Stimulated activated CD8-positive, alpha-beta memory T cell treated with anti-CD3 and anti-CD28 coated beads, Interleukin-15, amount 100 ng/mL, for 4 hours (primary cell): Measurements from ENCODE around the gene GPR15LG.

ENCODE experiments used
- DNase-seq, 2 donors: peaks; one replicate each; pipeline ENCODE4 v3.0.0-alpha.2; 2020; ENCODE audit warnings: low read depth in 2 of 2

The GPR15LG gene

DNA sequence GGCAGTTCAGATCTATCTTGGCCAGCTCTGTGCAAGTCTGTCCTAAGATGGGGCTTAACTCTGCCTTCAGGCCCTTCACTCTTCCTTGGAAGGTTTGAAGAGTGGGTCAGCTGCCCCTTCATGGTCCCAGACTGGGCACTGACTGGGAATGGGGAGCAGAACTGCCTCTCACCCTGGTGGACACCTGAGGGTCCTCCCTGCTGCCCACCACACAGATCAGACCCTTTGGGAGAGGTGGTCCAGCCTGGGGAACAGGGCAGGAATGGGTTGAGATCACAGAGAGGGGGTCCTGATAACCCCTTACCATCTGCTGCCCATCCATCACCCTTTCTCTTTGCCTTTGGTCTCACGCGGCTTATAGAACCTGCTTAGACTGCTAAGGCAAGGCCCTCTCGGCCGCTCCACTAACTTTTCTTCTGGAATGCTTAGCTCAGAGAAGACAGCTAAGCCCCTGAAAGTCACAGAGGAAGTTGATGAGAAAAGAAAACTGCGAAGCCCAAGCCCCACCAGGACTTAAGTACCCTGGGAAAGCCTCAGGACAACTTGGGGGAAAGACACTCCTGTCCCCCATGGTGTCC lies 20.3 kb downstream of the GPR15LG start:
- DNase-seq: no peak

DNA sequence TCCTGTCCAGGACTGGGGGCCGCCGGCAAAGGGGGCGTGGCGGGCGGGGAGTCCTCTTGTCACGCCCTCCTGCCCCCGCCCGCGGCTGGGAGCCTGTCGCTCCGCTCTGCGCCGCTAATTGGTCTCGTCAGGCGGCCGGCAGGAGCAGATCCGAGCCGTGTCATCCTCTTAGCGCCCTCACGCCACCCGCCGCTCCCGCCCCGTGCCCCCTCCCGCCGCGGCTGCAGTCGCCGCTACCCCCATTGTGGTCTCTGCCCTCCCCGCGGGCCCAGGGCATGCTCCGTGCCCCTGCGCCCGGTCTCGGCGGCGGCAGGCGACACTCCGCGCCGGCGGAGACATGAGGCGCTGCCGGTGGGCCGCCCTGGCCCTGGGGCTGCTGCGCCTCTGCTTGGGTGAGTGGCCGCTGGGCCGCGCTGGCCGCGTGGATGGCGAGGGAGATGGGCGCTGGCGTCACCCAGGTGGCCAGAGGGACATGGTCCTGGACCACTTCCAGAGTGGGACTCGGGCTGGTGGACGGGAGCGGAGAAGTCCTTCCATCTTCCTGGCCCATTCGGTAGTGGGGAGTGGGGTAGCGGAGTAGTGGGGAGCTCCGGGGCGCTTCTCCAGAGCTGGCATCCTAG lies 20.9 kb downstream of the GPR15LG start, which contains the start of gene CDHR1:
TSS of gene CDHR1 (plus strand) at position 114 of the 620 bp plus-strand sequence. CDS start at position 338, 224 bp downstream.
- peak in 1 of 2 donors; percentile 28 for DNase-seq

DNA sequence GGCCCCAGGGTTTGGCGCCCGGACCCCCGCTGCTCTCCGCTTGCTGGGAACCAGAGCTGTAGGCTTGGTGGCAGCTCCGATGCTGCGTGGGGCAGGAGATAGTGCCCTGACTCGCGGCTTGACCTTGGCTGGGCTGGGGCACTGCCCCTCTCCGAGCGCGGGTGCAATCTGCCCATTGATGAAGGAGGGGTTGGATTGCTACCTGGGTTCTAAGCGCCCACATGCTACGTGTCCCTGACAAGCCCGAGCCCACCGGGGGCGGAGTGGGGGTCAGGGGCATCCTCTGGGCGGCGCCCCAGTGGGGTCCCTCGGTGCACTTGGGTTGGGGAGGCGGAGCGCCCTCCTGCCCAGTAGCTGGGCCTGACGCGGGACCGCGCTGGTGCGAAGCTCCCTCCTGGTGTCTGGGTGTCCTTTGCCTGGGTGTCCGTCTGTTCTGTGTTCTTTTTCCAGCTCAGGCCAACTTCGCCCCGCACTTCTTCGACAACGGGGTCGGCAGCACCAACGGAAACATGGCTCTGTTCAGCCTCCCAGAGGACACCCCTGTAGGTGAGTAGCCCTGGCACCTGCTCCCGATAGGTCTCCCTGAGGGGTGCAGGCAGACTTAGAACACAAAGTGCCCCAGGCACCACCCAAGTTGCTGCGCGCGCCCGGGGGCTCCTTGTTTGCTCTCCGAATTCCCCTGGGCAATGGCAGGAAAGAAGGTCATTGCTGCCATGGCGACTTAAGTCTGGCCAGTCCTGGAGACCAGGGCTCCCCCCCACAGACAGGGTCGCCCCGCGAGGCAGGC lies 21.6 kb downstream of the GPR15LG start:
- DNase-seq: no peak

DNA sequence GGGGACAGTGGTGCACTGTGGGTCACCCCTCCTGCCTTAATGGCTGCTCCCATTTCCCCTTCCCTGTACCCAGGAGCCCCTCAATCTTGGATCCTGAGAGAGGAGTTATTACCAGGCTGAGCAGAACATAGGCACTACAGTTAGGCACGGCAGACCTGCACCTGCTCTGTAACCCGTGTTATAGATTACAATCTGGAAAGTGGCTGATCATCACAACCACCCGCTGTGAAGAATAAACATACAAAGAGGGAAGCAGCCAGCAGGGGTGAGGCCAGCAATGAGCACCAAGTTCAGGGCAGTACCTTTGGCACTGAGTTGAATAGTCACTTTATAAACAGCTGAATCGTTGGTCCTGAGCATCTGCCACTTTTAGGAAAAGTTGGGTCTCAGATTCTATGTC lies 22.5 kb downstream of the GPR15LG start:
- no peak for DNase-seq

DNA sequence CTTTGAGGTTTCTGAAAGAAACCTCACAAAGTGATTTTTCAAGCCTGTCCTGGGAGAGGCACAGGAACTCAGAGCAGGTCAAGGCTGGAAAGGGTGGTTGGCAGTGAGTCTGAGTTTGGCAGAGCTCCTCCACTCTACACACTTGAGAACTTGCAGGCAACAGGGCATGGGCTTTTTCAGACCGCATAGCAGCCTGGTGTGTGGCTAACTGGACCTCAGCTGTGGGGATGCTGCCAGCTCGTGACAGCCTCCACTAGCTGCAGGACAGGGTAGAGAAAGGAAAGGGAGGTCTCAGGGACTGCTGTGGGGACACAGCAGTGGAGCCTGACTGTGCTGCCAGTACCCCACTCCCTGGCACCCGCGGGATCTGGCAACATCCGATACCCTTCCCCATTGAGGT lies 23.3 kb downstream of the GPR15LG start:
- no peak for DNase-seq

DNA sequence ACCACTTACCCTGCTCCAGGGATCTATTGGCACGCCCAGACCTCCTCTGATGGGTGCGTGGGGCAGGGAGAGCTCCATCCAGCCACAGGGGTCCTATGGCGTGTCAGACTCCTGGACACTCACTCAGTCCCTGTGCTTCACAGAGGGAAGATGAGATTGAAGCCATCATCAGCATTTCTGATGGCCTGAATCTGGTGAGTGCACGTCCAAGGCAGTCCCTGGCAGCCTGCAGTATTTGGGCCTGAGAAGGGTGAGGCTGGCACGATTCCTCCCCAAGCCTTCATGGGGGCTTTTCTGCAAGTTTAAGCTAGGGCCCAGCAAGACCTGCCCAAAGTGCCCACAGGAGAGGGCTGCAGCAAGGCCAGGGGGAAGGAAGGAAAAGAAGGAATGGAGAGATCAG lies 24.0 kb downstream of the GPR15LG start:
- no peak for DNase-seq

DNA sequence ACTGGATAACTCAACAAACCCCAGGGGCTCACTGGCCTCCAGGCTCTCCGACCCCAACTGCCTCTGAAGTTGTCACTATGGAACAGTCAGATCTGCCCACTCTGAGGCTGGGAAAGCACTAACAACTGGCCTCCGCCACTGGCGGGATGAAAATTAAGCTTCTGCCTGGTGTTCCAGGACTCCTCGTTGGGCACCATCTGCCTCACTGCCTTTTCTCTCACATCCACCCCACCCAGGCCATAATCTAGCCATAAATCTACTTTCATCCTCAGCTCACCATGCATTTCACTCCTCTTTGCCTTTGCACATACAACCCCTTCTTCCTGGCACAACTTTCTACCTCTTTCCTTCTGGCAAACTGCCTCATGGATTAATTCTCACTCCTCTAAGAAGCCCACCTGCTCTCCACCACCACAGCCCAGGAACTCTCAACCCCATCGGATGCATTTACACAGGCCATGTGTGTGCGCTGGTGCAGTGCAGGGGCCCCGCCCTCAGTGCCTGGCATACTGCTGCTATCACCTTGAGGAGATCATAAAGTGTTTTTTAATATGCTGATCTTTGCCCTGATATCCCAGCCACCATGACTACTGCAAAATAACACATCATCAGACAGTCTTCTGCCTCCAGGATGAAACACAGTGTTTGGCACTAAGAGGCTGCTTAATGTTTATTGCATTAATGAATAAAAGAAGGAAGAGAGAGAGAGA lies 24.8 kb downstream of the GPR15LG start:
- DNase-seq: no peak

DNA sequence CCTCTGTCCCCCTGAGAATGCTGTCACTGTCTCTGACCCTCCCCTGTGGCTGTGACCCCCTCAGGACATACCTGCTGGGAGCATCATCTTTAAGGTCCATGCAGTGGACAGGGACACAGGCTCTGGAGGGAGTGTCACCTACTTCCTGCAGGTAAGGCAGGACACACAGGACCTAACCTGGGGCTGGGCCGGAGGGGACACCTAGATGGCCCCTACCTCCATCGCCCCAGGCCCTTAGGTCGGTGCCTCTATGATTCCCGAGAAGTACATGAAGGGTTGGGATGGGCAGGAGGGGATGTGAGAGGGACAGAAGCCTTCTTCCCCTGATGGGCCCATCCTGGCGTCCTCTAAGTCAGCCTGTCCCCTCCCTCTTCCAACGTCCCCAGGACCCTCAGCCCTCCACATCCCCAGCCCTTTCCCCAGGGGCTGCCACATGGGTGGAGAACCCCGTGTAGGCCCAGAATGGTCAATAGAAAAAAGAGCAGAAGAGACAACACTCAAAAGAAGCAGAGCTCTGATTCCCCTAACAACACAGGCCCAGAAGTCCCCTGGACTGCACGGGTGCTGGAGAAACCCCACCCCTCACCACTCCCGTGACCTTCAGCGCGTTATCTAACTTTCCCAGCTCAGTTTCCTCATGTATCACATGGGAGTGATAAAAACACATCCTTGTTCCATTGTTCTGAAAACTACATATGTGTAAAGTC lies 27.1 kb downstream of the GPR15LG start:
- no peak for DNase-seq

DNA sequence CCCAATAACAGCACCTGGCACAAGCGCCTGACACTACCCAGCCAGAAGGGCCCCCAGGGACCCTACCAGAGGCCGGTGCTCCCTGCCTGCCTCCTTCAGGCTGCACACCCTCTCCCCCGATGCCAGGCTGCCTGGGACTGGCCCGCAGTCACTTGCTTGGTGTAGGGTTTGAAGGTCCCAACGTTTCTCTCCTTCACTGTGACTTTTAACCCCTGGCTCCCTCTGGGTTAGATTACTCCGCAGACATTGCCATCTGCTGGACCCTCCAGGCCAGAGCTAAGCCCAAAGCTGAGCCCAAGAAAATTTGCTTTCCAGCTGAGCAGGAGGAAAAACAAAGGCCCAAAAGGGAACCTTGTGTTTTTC lies 27.6 kb downstream of the GPR15LG start:
- DNase-seq: no peak

DNA sequence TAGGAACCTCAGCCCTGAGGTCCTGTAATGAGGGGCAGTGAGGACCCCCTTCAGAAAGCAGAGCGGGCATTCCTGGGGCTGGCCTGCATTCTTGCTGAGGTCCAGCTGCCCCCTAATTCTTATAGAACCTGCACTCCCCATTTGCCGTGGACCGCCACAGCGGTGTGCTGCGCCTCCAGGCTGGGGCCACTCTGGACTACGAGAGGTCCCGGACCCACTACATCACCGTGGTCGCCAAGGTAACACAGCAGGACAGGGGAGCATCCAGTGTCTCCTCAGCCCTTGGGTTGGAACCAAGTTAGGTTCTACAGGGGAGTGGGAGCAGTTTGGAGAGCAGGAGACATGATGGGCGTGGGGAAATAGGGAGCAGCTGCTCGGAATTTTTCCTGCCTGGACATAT lies 28.1 kb downstream of the GPR15LG start:
- DNase-seq: no peak

DNA sequence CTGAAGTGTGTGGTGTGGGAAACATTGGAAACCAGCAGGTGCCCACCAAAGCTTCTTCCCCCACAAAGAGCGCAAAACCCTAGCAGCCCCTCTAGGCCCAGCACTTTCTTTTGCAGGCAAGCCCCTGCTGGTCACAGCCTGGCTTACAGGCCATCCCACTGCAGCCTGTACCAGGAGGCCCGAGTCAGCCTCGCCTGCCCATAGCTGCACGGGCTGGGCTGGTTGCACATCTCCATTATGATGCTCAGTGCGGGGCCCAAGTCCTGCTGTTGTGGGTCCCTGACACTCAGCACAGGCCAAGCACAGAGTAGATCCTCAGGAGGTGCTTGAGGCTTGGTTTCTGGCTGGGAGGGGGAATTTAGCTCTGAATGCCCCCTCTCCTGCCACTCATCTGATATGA lies 28.7 kb downstream of the GPR15LG start:
- DNase-seq: no peak

DNA sequence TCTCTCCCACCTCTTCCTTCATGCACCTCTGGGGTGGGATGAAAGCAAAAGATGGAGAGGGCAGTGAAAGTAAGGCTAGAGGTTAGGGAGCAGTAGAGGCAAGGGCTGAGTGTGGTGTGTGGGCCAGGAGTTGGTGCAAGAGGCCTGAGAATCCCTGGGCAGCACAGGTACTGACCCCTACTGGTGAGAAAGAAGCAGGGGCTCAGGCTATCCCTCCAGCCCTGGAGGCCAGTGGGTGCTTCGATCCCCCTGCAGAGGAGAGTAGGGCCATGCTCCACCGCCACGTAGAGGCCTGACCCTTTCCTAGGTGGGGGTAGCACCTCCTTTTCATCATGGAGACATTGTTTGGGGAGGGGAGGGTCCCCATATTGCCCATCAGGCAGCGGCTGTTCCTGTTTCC lies 30.5 kb downstream of the GPR15LG start:
- DNase-seq: no peak

DNA sequence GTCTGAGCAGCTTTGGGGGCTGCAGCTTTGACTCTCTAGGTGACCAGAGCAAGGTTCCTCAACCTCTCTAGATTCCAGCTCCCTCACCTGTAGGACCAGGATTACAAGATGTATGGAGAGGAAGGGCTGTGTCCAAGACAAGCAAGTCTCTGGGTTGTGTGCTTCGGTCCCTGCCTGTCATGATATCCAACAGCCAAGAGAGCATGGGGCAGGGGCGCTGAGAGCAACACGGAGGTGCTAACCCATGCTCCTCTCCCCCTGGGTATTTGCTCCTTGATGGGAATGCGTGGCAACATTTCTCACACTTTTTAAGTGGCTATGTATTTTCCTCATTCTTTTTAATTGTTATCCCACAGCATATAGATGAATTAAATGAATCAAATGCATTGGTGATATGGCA lies 31.0 kb downstream of the GPR15LG start:
- DNase-seq: no peak

DNA sequence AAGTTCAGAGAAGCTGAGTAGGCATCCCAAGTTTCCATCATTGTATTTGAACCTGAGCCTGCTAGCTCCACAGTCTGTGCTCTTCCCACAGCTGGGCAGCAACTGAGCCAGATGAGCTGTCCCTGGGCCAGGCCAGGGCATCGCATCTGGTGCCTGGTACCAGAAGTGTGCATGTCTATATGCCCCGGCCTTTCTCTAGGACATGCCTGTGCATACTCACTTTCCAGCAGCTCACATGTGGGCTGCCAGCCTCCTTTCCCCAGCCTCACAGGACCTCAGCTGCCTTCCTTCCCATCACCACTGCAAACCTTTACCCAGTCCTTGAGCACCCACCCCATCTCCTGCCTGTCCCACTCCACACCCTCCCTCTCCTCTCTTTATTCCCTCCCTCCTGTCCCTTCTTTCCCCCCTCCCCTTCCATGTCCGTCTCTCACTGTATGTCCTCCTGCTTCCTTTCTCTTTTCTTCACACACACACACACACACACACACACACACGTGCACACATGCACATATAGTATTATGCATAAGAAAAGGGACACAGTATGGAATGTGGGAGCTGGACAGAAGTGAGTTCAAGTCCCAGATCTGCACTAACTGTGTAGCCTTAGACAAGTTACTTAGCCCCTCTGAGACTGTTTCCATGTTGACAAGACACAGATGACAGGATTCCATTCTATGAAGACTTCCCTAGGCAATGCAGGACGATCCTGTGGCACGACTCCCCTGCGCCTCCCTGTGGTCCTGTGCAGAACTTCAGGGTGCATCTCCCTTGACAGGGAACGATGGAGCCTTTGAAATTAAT lies 31.6 kb downstream of the GPR15LG start:
- DNase-seq: peak; percentile 25 to 32

DNA sequence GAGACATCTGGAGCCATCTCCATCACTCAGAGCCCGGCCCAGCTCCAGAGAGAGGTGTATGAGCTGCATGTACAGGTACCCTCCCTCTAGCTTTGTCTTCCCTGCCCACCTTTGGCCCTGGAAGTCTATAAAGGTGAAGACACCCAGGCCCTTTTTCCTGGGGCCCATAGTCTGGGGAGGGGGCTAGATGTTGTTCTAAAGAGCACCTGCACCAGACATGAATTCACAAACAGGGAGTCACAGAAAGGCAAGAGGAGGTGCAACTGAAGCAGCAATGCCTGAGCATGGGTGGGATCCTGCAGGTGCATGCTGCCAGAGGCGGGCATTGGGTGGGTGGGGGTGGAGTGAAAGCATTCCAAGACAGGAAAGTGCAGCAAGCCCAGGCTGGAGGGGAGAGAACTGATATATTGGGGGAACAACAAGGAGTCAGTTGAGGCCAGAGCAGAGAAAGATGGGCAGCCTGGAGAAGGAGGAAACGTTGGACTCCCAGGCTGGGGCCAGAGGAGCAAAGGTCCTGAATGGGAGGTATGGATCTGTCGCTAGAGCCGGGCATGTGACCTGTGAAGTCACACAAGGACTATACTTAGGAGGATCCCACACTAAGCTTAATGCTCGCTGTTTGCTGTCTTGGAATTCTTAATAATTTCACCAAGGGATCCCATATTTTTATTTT lies 32.4 kb downstream of the GPR15LG start:
- no peak for DNase-seq

DNA sequence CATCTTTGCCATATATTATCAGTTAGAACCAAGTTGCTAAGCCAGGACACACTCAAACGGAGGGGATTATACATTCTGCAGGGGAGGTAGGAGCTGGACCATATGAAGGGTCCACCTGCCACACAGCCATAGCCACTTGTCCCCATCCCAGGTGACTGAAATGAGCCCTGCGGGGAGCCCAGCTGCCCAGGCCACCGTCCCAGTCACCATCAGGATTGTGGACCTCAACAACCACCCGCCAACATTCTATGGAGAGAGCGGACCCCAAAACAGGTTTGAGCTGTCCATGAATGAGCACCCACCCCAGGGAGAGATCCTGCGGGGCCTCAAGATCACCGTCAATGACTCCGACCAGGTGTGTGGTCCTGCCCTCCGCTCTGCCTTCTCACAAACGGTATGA lies 34.4 kb downstream of the GPR15LG start:
- DNase-seq: no peak

DNA sequence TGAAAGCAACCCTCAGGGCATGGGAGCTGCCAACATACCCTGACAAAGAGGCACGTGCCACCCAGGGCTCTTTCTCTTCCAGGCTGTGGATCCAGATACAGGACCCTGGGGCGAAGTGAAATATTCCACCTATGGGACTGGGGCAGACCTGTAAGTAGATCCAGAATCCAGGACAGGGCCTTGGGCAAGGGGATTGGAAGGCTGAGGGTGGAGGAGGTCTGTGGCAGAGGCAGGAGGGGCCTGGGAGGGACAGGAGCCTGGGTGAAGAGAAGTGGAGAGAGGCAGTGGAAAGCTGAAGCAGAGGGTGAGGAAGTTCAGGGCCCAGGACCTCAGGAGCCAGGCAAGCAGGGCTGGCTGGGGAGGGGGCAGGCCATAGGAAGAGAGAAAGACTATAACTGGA lies 38.0 kb downstream of the GPR15LG start:
- DNase-seq: no peak

DNA sequence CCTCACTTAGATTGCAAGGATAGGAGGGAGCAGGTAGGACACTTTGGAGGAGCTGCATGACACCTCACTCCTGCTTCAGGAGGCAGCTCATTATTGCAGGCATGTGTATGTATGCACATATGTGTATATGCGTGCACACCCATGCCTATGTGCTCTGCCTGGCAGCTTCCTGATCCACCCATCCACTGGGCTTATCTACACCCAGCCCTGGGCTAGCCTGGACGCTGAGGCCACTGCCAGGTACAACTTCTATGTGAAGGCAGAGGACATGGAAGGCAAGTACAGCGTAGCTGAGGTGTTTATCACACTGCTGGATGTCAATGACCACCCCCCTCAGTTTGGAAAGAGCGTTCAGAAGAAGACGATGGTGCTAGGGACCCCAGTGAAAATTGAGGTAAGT lies 38.4 kb downstream of the GPR15LG start:
- no peak for DNase-seq

DNA sequence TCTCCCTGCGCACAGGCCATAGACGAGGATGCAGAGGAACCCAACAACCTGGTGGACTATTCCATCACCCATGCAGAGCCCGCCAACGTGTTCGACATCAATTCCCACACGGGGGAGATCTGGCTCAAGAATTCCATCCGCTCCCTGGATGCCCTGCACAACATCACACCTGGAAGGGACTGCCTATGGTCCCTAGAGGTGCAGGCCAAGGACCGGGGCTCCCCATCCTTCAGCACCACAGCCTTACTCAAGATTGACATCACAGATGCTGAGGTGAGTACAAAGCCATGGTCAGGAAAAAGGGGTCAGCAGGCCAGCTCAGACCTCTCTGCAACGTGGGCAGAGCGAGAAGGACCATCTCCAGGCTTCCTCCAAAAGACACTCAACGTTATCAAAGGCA lies 39.5 kb downstream of the GPR15LG start:
- DNase-seq: no peak

DNA sequence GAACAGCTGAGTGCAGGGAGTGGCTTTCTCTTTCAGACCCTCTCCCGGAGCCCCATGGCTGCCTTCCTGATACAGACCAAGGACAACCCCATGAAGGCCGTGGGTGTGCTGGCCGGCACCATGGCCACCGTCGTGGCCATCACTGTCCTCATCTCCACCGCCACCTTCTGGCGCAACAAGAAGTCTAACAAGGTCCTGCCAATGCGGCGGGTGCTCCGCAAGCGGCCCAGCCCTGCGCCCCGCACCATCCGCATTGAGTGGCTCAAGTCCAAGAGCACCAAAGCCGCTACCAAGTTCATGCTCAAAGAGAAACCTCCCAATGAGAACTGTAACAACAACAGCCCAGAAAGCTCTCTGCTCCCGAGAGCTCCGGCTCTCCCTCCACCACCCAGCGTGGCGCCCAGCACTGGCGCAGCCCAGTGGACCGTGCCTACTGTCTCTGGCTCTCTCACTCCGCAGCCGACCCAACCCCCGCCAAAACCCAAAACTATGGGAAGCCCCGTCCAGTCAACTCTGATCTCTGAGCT lies 40.5 kb downstream of the GPR15LG start:
- DNase-seq: no peak
